HepG2 (cell line): ENCODE results near the gene CSNK1G1. TPM values are rescaled to one million over a fixed set of nuclear protein-coding genes. Genes with fewer than 3 reads are reported as not detected.

Experiments used
- CAMTA2 ChIP-seq: sonication (generic); formaldehyde crosslinking; IDR thresholded peaks from 2 replicates; pipeline ENCODE4 v1.4.0; 2020; ENCODE audit warnings: mild to moderate bottlenecking, missing genetic modification reagents, borderline replicate concordance
- CC2D1A ChIP-seq: sonication (generic); formaldehyde crosslinking; IDR thresholded peaks from 2 replicates; pipeline ENCODE4 v1.8.1; 2023; ENCODE audit warnings: mild to moderate bottlenecking, missing genetic modification reagents
- HCFC1 ChIP-seq: fragments of 150-350 bp; IDR thresholded peaks from 2 replicates; pipeline ENCODE4 v1.6.1; 2014; ENCODE audit warnings: low read depth, low read length
- HNF1A ChIP-seq, 2 experiments: sonication (generic) in 1 of 2; formaldehyde crosslinking in 1 of 2; IDR thresholded peaks; 2 replicates each; pipeline versions ENCODE4 v1.4.0 to v1.6.1; 2016 to 2020; ENCODE audit warnings: borderline replicate concordance in 1 of 2, low read depth in 1 of 2, mild to moderate bottlenecking in 1 of 2, missing genetic modification reagents in 1 of 2
- KDM3A ChIP-seq: IDR thresholded peaks from 2 replicates; pipeline ENCODE4 v1.6.1; 2018; ENCODE audit warnings: low read depth, missing compliant biosample characterization
- NFIB ChIP-seq: sonication (generic); formaldehyde crosslinking; IDR thresholded peaks from 2 replicates; pipeline ENCODE4 v1.9.0; 2021; ENCODE audit warnings: missing genetic modification reagents, mild to moderate bottlenecking, borderline replicate concordance
- RFX1 ChIP-seq: fragments of 450-650 bp; IDR thresholded peaks from 2 replicates; pipeline ENCODE4 v1.6.1; 2017
- TBP ChIP-seq: sonication (generic); formaldehyde crosslinking; IDR thresholded peaks from 2 replicates; pipeline ENCODE4 v1.5.0; 2020; ENCODE audit warnings: missing genetic modification reagents
- TFDP2 ChIP-seq: sonication (generic); formaldehyde crosslinking; IDR thresholded peaks from 2 replicates; pipeline ENCODE4 v1.4.0; 2020; ENCODE audit warnings: missing genetic modification reagents
- TP53 ChIP-seq: sonication (generic); formaldehyde crosslinking; conservative IDR thresholded peaks from 2 replicates; pipeline ENCODE4 v1.4.0; 2020; ENCODE audit warnings: missing genetic modification reagents
- ZC3H13 ChIP-seq: sonication (generic); formaldehyde crosslinking; IDR thresholded peaks from 2 replicates; pipeline ENCODE4 v1.8.1; 2023; ENCODE audit warnings: mild to moderate bottlenecking, missing genetic modification reagents, moderate library complexity
- ZNF589 ChIP-seq: sonication (generic); formaldehyde crosslinking; conservative IDR thresholded peaks from 2 replicates; pipeline ENCODE4 v1.8.0; 2022; ENCODE audit warnings: mild to moderate bottlenecking, moderate library complexity, missing genetic modification reagents
- ZNF687 ChIP-seq: sonication (generic); formaldehyde crosslinking; IDR thresholded peaks from 2 replicates; pipeline ENCODE4 v1.5.1; 2020; ENCODE audit warnings: mild to moderate bottlenecking, missing genetic modification reagents, moderate library complexity
- ZNF761 ChIP-seq: sonication (generic); formaldehyde crosslinking; conservative IDR thresholded peaks from 2 replicates; pipeline ENCODE4 v1.4.0; 2020; ENCODE audit warnings: mild to moderate bottlenecking, missing genetic modification reagents
- ZSCAN21 ChIP-seq: sonication (generic); formaldehyde crosslinking; IDR thresholded peaks from 2 replicates; pipeline ENCODE4 v1.8.0; 2022; ENCODE audit warnings: mild to moderate bottlenecking, missing genetic modification reagents, moderate library complexity, borderline replicate concordance
- polyA plus RNA-seq, 8 experiments: library from polyadenylated mRNA; depleted of rRNA in 3 of 8; stranded (reverse) in 7 of 8; unstranded in 1 of 8; fragments of >200 nt; fragmentation: Illumina TruSeq in 4 of 8; extraction: Trizol in 4 of 8; gene quantifications; 2 replicates each; pipeline versions ENCODE4 v1.2.1 to v1.2.3, GENCODE V29; 2011 to 2016; ENCODE audit warnings: low read depth in 4 of 8, missing spikeins in 1 of 8, mixed read lengths in 1 of 8; ENCODE audit not compliant: insufficient read depth in 1 of 8
- total RNA-seq, 5 experiments: library from RNA; depleted of rRNA; stranded (reverse); fragments of >200 nt; fragmentation: Illumina TruSeq; extraction: Trizol; gene quantifications; 2 replicates each; pipeline ENCODE4 v1.2.3, GENCODE V29; 2016; ENCODE audit warnings: low read depth in 1 of 5

The CSNK1G1 gene
- total and polyA plus RNA-seq, 2 of the 13 experiments (the other 11 are each of a cell fraction or from before 2014, with no cell fraction given) = 8.5 to 12.6 TPM

- TF ChIP-seq ZNF589 (CRISPR knock-in tag) (no peak), TP53 (CRISPR knock-in tag) (no peak), ZNF687 (peak; percentile 77), TBP (no peak), HNF1A (IDR thresholded peaks at IDR 0.05; ENCODE audit: low read depth) (no peak), HNF1A (CRISPR knock-in tag; IDR thresholded peaks at IDR 0.05; ENCODE audit: borderline replicate concordance) (peak; percentile 26; the same call in 1 of the 2 replicates), ZC3H13 (peak; percentile 87), RFX1 (no peak), CC2D1A (CRISPR knock-in tag) (0 out of 2 replicates have a peak, but pooled peaks have one; percentile 65), NFIB (CRISPR knock-in tag) (0 out of 2 replicates have a peak, but pooled peaks have one; percentile 80), ZNF761 (CRISPR knock-in tag) (peak; percentile 55; the same call in 1 of the 2 replicates), CAMTA2 (CRISPR knock-in tag) (no peak), ZSCAN21 (peak; percentile 15; the same call in 1 of the 2 replicates), HCFC1 (no peak), KDM3A (0 out of 2 replicates have a peak, but pooled peaks have one; percentile 66), TFDP2 (CRISPR knock-in tag) (peak; percentile 33; the same call in 1 of the 2 replicates)
These were observed 202.2 kb downstream of the CSNK1G1 start (continued) for GRCh38 chr15:64153480-64154367.
